Measurements from ENCODE around the gene GRM2.
A peak's percentile ranks its signal among the peaks of the same experiment; 100 is the strongest.

Gene GRM2

DNA sequence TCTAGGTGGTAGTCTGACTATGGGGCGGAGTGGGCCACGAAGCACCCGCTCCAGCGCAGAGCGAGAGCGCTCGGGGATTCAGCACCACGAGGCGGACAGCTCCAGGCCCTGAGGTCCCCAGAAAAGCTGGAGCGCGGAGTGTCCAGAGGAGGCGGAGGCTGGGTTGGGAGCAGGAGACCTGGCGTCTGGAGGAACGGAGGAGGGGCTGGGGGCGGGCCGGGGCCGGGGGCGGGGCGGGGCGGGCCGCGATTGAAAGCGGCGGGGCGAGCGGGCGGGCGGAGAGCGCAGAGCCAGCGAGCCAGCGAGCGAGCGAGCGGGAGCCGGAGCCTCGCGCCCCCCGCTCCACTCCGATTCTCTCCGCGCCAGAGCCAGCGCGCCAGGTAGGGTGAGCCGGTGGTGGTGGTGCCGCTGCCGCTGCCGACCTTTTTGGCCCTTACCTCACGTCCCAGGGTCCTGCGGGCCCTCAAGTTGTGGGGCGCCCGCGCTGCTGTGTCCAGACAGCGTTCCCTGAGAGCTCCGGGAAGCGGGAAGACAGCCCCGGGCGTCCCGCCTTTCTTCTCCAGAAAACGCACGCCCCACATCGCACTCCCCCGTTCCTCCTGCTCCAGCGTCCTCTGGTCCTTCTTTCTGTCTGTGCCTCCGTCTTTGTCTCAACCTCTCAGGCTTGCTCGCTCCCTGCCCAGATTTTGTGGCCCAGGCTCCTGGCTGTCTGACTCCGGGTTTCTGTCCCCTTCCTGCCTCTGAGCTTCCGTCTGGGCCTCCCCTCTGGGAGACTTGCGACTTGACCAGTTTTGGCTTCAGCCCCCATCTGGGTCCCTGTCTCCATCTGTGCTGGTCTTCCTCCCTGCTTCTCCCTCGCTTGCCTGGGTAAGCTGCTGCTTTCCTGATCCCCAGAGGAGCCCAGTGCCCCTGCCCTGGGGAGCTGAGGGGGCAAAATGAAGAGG lies at the start of gene GRM2:
Gene GRM2, plus strand, starts transcription at position 281 of the 944 bp plus-strand sequence. CDS start 1,916 bp downstream, outside the sequence.
- DNase-seq (ENCODE audit: extremely low read depth, low read depth): peak; percentile 38
- TF ChIP-seq, protein P1, sequence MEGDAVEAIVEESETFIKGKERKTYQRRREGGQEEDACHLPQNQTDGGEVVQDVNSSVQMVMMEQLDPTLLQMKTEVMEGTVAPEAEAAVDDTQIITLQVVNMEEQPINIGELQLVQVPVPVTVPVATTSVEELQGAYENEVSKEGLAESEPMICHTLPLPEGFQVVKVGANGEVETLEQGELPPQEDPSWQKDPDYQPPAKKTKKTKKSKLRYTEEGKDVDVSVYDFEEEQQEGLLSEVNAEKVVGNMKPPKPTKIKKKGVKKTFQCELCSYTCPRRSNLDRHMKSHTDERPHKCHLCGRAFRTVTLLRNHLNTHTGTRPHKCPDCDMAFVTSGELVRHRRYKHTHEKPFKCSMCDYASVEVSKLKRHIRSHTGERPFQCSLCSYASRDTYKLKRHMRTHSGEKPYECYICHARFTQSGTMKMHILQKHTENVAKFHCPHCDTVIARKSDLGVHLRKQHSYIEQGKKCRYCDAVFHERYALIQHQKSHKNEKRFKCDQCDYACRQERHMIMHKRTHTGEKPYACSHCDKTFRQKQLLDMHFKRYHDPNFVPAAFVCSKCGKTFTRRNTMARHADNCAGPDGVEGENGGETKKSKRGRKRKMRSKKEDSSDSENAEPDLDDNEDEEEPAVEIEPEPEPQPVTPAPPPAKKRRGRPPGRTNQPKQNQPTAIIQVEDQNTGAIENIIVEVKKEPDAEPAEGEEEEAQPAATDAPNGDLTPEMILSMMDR (IDR thresholded peaks at IDR 0.05; ENCODE audit: low read depth, low read length, missing control alignments): no peak
- no peak within 1 kb of the TSS for H3K4me3 ChIP-seq (replicated peaks; ENCODE audit: low read depth, low read length)

DNA sequence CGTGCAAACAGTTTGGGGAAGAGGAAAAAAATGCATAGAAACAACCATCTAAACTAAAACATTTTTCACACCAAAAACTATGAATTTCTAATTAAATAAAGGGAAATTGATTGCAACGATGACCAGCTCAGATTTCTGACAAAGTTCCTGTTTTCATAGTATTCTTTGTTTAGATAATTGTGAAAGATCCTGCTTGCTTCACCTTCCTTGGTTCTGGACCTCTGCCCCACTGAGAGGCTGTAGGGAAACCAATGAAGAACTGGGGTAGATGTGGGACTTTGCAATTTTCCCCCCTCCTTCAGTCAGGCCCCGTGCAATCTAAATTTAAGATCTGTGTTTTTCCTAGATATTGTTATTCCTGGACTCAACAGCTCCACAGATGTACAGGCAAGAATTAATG lies 49.6 kb upstream of the GRM2 start:
- H3K4me3 ChIP-seq (replicated peaks; ENCODE audit: low read depth, low read length): no peak overlapping the region
- TF ChIP-seq, protein P1 (IDR thresholded peaks at IDR 0.05; ENCODE audit: low read depth, low read length, missing control alignments): no peak
- DNase-seq (ENCODE audit: extremely low read depth, low read depth): no peak

DNA sequence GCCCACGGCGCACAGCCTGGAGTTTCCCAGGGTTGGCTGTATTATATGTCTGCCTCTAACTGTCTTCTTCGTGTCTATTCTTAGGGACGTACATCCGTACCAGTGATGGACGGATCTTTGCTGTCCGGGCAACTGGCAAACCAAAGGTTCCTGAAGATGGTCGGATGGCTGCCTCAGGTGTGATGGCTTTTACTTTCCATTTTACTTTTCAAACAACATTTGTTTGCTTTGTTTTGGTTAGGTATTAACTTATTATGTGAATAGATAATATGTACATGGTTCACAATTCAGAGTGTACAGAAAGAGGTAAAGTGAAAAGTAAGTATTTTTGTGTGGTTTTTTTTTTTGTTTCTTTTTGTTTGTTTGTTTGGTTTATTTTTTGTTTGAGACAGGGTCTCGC lies 46.9 kb upstream of the GRM2 start:
- no peak overlapping the region for H3K4me3 ChIP-seq (replicated peaks; ENCODE audit: low read depth, low read length)
- TF ChIP-seq, protein P1 (IDR thresholded peaks at IDR 0.05; ENCODE audit: low read depth, low read length, missing control alignments): no peak
- no peak for DNase-seq (ENCODE audit: extremely low read depth, low read depth)

DNA sequence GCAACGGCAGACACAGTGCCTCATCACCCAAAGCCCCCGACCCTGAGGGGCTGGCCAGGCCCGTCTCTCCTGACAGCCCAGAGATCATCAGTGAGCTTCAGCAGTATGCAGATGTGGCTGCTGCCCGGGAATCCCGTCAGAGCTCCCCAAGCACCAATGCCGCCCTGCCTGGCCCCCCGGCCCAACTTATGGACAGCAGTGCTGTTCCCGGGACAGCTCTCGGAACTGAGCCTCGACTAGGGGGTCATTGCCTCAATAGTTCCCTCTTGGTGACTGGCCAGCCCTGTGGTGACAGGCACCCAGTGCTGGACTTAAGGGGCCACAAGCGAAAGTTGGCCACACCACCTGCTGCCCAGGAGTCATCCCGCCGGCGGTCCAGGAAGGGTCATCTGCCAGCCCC lies 44.4 kb upstream of the GRM2 start:
- DNase-seq (ENCODE audit: extremely low read depth, low read depth): no peak
- TF ChIP-seq, protein P1 (IDR thresholded peaks at IDR 0.05; ENCODE audit: low read depth, low read length, missing control alignments): no peak
- H3K4me3 ChIP-seq (replicated peaks; ENCODE audit: low read depth, low read length): no peak overlapping the region

DNA sequence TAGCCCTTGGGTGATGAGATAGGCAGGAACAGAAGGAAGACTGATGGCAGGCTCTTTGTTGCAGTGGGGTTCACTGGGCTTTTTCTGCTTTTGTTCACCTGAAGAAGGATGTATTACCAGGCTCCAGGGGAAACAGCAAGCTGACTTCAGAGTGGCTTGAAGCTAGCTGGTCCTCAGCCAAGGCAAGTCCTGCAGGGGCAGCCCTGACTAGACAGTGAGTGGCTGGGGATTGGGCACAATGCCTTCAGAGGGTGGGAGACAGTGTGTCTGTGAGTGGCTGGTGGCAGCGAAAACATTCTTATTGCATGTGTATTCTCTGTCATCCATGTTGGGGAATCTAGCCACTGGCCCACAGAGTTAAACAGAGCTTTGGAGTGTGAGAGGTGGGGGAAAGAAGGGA lies 38.1 kb upstream of the GRM2 start:
- TF ChIP-seq, protein P1 (IDR thresholded peaks at IDR 0.05; ENCODE audit: low read depth, low read length, missing control alignments): no peak
- no peak for DNase-seq (ENCODE audit: extremely low read depth, low read depth)
- H3K4me3 ChIP-seq (replicated peaks; ENCODE audit: low read depth, low read length): no peak overlapping the region

DNA sequence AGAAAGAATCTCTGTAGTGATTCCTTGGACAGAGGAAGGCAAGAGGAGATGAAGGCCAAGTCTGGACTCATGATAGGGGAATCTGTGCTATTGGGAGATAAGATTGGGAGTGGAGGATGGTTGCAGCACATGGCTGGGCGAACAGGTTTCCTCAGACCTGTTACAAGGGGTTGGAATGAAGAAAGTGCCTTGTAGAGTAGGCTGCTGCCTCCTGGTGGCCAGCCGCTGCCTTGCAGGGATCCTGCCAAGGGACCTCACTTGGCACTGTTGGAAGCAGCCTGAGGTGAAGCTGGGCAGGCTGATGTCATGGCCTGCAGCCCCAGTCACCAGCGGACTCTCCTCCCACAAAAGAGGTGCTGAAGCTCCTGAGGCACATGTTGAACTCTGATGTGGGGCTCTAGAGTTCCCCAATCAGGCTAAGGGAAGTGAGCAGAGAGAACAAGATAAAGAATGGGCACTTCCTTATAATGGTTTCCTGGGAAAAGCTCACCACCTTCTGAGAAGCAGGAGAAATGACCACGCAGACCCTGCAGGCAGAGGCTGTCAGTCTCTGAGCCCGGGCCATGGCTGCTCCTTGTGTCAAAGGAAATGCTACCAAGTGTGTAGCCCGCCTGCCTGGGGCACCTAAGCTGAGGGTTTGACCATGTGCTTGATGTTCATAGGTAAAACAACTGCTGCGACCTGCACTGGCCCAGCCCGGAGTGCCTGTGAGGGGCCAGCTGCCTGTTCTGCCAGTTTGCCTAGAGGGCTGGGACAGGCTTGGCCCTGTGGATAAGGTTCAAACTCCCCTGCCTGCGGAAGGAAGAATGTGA lies 37.4 kb upstream of the GRM2 start:
- H3K4me3 ChIP-seq (replicated peaks; ENCODE audit: low read depth, low read length): no peak overlapping the region
- TF ChIP-seq, protein P1 (IDR thresholded peaks at IDR 0.05; ENCODE audit: low read depth, low read length, missing control alignments): peak; percentile 98
- peak; percentile 71 for DNase-seq (ENCODE audit: extremely low read depth, low read depth)

Data from HFF-Myc (cell line).